H1 (cell line): ENCODE data around the gene C19orf85. TPM values are rescaled to one million over a fixed set of nuclear protein-coding genes. Genes with fewer than 3 reads are reported as not detected.

Experiments
- SIN3A ChIP-seq, 2 experiments: IDR thresholded peaks in 1 of 2; conservative IDR thresholded peaks in 1 of 2; 2 replicates each; pipeline ENCODE4 v1.6.1; 2011 to 2012; ENCODE audit warnings: low read length in 2 of 2, improper control_type of control experiment in 1 of 2, low read depth in 1 of 2, mild to moderate bottlenecking in 1 of 2
- SP2 ChIP-seq: IDR thresholded peaks from 2 replicates; pipeline ENCODE4 v1.6.1; 2012; ENCODE audit warnings: mild to moderate bottlenecking, low read length, inconsistent platforms
- TAF7 ChIP-seq: optimal IDR thresholded peaks from 2 replicates; pipeline ENCODE3; 2011; ENCODE audit warnings: low read depth, mild to moderate bottlenecking, inconsistent platforms, low read length, moderate library complexity, borderline replicate concordance
- polyA plus RNA-seq, 7 experiments: library from polyadenylated mRNA; depleted of rRNA in 3 of 7; stranded (reverse) in 5 of 7; unstranded in 2 of 7; fragments of >200 nt in 5 of 7; fragments of 200-250 nt in 2 of 7; gene quantifications; 1 replicate in 5 of 7; 2 replicates in 1 of 7; 4 replicates in 1 of 7; pipeline versions ENCODE4 v1.2.1 to v1.2.3, GENCODE V29; 2011 to 2013; ENCODE audit warnings: missing spikeins in 2 of 7, mixed read lengths in 2 of 7
- total RNA-seq: library from RNA; stranded (reverse); fragmentation: NEBNext Ultra II Directional; extraction: Animal tissue kit (Norgen Biotek cat#: 25700); gene quantifications from 2 replicates; pipeline ENCODE4 v1.2.1, GENCODE V29; 2021

The C19orf85 gene
- total and polyA plus RNA-seq, 2 of the 8 experiments (the other 6 are each of a cell fraction or from before 2014, with no cell fraction given), result 2.2 to 3.2 TPM

GRCh38 chr19:55434356-55434919 lies 30.1 kb downstream of the C19orf85 start (continued):
- TF ChIP-seq TAF7, result no peak
- no peak for TF ChIP-seq SP2
- no peak for TF ChIP-seq SIN3A (conservative IDR thresholded peaks at IDR 0.05 in 1 of 2, IDR thresholded peaks at IDR 0.05 in 1 of 2; ENCODE audit: low read depth in 1 of 2, low read length in 2 of 2)
